ENCODE data around the gene RIPK3. TPM values are rescaled to one million over a fixed set of nuclear protein-coding genes. Genes with fewer than 3 reads are reported as not detected.
A peak's percentile ranks its signal among the peaks of the same experiment; 100 is the strongest.
"Not testable (repeated sequence)": the region's sequence is repeated elsewhere in the genome, so short reads cannot be mapped to it uniquely, and the experiment has no call there.

RIPK3 gene
- total RNA-seq, 4 donors from 2014 or later, result 6.8 to 13.7 (median 11.1) TPM

DNA sequence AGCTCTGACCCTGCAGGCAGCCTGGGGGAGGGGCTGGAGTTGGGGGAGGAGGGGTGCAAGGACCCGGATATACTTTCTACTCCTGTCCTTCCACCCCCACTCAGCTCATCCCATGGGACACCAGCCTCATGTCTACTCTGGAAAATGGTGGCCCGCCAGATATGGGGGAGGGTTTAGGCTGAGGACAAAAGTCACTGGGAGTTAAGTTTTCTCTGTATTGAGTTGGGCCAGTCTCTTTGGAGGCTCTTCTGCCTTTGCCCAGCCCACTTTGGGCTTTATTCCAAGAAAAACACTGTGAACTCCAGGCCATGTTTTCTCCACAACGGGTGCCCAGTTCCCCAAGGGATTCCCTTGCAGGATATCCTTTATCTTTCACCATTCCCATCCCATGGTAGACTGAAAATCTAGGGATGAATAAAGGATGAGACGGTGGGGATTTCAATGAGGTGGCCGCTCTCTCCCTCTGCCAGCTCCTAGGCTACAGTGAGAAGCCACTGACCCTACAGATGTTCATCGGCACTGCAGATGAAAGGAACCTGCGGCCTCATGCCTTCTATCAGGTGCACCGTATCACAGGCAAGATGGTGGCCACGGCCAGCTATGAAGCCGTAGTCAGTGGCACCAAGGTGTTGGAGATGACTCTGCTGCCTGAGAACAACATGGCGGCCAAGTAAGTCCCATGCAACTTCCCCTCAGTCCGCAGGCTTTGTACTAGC, 33.1 kb upstream of the RIPK3 start:
- Histone ChIP-seq H3K4me1 (peaks cover 24% of the 10 kb centered on the region), H3K27ac (no peak overlapping the region), H3K27me3 (peaks cover 3% of the 10 kb centered on the region), H3K9me3 (no peaks in the 10 kb centered on the region), H3K4me3 (no peak overlapping the region), H3K36me3 (peaks cover 7% of the 10 kb centered on the region)
- TF ChIP-seq POLR2AphosphoS5 (IDR thresholded peaks at IDR 0.05), result no peak
- TF ChIP-seq, protein P1, sequence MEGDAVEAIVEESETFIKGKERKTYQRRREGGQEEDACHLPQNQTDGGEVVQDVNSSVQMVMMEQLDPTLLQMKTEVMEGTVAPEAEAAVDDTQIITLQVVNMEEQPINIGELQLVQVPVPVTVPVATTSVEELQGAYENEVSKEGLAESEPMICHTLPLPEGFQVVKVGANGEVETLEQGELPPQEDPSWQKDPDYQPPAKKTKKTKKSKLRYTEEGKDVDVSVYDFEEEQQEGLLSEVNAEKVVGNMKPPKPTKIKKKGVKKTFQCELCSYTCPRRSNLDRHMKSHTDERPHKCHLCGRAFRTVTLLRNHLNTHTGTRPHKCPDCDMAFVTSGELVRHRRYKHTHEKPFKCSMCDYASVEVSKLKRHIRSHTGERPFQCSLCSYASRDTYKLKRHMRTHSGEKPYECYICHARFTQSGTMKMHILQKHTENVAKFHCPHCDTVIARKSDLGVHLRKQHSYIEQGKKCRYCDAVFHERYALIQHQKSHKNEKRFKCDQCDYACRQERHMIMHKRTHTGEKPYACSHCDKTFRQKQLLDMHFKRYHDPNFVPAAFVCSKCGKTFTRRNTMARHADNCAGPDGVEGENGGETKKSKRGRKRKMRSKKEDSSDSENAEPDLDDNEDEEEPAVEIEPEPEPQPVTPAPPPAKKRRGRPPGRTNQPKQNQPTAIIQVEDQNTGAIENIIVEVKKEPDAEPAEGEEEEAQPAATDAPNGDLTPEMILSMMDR (IDR thresholded peaks at IDR 0.05), result no peak
- TF ChIP-seq EP300 (IDR thresholded peaks at IDR 0.05), result no peak
- TF ChIP-seq POLR2A (IDR thresholded peaks at IDR 0.05), result no peak
- DNase-seq (ENCODE audit: low spot score in 2 of 2), result no peak
- WGBS, result 81% methylated on average over 12 of the region's 12 CpGs

GRCh38 chr14:24371605-24372004, 31.8 kb upstream of the RIPK3 start:
- not testable (repeated sequence) for H3K9me3 ChIP-seq; H3K27ac ChIP-seq; H3K27me3 ChIP-seq; H3K36me3 ChIP-seq; DNase-seq (ENCODE audit: low spot score in 2 of 2); H3K4me3 ChIP-seq
- H3K4me1 ChIP-seq, result peaks cover 31% of the 10 kb centered on the region
- 82% methylated on average over 3 of the region's 3 CpGs for WGBS

GRCh38 chr14:24370748-24371147, 31.0 kb upstream of the RIPK3 start:
- peaks cover 39% of the 10 kb centered on the region for H3K4me1 ChIP-seq
- DNase-seq (ENCODE audit: low spot score in 2 of 2), result no peak
- H3K9me3 ChIP-seq, result no peaks in the 10 kb centered on the region
- peaks cover 7% of the 10 kb centered on the region for H3K36me3 ChIP-seq
- 63% methylated on average over 1 of the region's 1 CpG for WGBS
- no peak for TF ChIP-seq EP300 (IDR thresholded peaks at IDR 0.05)
- TF ChIP-seq, protein P1 (IDR thresholded peaks at IDR 0.05), result no peak
- TF ChIP-seq POLR2AphosphoS5 (IDR thresholded peaks at IDR 0.05), result no peak
- H3K27ac ChIP-seq, result no peak overlapping the region
- no peak overlapping the region for H3K4me3 ChIP-seq
- H3K27me3 ChIP-seq, result peaks cover 3% of the 10 kb centered on the region

- Histone ChIP-seq H3K9me3 (no peaks in the 10 kb centered on the region), H3K27ac (peak overlapping the region; percentile 94), H3K4me3 (peak overlapping the region; percentile 63), H3K36me3 (peaks cover 7% of the 10 kb centered on the region), H3K27me3 (peaks cover 3% of the 10 kb centered on the region), H3K4me1 (peaks cover 46% of the 10 kb centered on the region)
- DNase-seq (ENCODE audit: low spot score in 2 of 2), result no peak
- WGBS, result 73% methylated on average over 11 of the region's 32 CpGs
- TF ChIP-seq, protein P1 (IDR thresholded peaks at IDR 0.05), result no peak
- TF ChIP-seq EP300 (IDR thresholded peaks at IDR 0.05), result no peak
- TF ChIP-seq POLR2A (IDR thresholded peaks at IDR 0.05), result no peak
- TF ChIP-seq POLR2AphosphoS5 (IDR thresholded peaks at IDR 0.05), result no peak
These were observed 30.3 kb upstream of the RIPK3 start for GRCh38 chr14:24369907-24370687.

DNA sequence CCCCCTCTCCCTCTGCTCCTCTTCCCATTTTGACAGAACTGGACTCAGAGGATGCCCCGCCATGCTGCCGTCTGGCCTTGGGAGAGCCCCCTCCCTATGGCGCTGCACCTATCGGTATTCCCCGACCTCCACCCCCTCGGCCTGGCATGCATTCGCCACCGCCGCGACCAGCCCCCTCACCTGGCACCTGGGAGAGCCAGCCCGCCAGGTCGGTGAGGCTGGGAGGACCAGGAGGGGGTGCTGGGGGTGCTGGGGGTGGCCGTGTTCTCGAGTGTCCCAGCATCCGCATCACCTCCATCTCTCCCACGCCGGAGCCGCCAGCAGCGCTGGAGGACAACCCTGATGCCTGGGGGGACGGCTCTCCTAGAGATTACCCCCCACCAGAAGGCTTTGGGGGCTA, 29.7 kb upstream of the RIPK3 start:
- Histone ChIP-seq H3K27ac (peak overlapping the region; percentile 94), H3K27me3 (peaks cover 3% of the 10 kb centered on the region), H3K36me3 (peaks cover 7% of the 10 kb centered on the region), H3K4me3 (peak overlapping the region; percentile 63), H3K4me1 (peaks cover 49% of the 10 kb centered on the region), H3K9me3 (no peaks in the 10 kb centered on the region)
- 71% methylated on average over 18 of the region's 20 CpGs for WGBS
- TF ChIP-seq, protein P1 (IDR thresholded peaks at IDR 0.05), result no peak
- TF ChIP-seq POLR2AphosphoS5 (IDR thresholded peaks at IDR 0.05) (no peak), POLR2A (IDR thresholded peaks at IDR 0.05) (no peak), EP300 (IDR thresholded peaks at IDR 0.05) (no peak)
- no peak for DNase-seq (ENCODE audit: low spot score in 2 of 2)
